Measurements from ENCODE around the gene CLEC3B.

Gene CLEC3B

GRCh38 chr3:45002139-45002660, 23.9 kb upstream of the CLEC3B start:
- no peak for TF ChIP-seq CTCF (conservative IDR thresholded peaks at IDR 0.05; ENCODE audit: low read depth, low read length)
- DNase-seq (ENCODE audit: low read depth) = no peak
- no peak overlapping the region for H3K4me3 ChIP-seq (ENCODE audit: low read depth, low read length)

- DNase-seq (ENCODE audit: low read depth) = no peak
- no peak overlapping the region for H3K4me3 ChIP-seq (ENCODE audit: low read depth, low read length)
- TF ChIP-seq CTCF (conservative IDR thresholded peaks at IDR 0.05; ENCODE audit: low read depth, low read length) = no peak
These were observed 23.4 kb upstream of the CLEC3B start for GRCh38 chr3:45002720-45003119.

- DNase-seq (ENCODE audit: low read depth) = no peak
- no peak overlapping the region for H3K4me3 ChIP-seq (ENCODE audit: low read depth, low read length)
- TF ChIP-seq CTCF (conservative IDR thresholded peaks at IDR 0.05; ENCODE audit: low read depth, low read length) = no peak
These were observed 22.7 kb upstream of the CLEC3B start for GRCh38 chr3:45003406-45003805.

GRCh38 chr3:45003859-45004258, 22.2 kb upstream of the CLEC3B start:
- no peak for TF ChIP-seq CTCF (conservative IDR thresholded peaks at IDR 0.05; ENCODE audit: low read depth, low read length)
- no peak overlapping the region for H3K4me3 ChIP-seq (ENCODE audit: low read depth, low read length)
- DNase-seq (ENCODE audit: low read depth) = no peak

DNA sequence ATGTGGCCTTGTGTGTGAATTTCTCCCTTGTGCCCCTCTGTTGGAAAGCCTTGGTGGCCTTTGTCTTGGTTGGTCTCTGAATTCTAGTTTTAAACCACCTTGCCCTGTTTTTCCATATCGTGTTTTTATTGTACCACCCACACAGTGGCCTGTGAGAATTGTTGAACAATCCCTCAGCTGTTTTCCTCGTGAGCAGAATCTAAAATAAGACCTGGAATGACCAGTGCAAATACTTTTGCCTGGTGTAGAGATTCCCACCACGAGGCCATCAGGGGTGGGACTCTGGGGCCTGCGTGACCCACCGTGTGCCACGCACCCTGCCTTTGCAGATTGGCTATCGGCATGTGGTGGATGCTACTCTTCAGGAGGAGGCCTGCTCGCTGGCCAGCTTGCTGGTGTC, 19.0 kb upstream of the CLEC3B start:
- H3K4me3 ChIP-seq (ENCODE audit: low read depth, low read length) = no peak overlapping the region
- no peak for TF ChIP-seq CTCF (conservative IDR thresholded peaks at IDR 0.05; ENCODE audit: low read depth, low read length)

GRCh38 chr3:45008117-45008516, 18.0 kb upstream of the CLEC3B start:
- DNase-seq (ENCODE audit: low read depth) = peak; percentile 75
- H3K4me3 ChIP-seq (ENCODE audit: low read depth, low read length) = no peak overlapping the region
- TF ChIP-seq CTCF (conservative IDR thresholded peaks at IDR 0.05; ENCODE audit: low read depth, low read length) = no peak

More for the DNA sequence above, 19.0 kb upstream of the CLEC3B start:
- no peak for DNase-seq (ENCODE audit: low read depth)

GRCh38 chr3:45009868-45010267, 16.2 kb upstream of the CLEC3B start:
- TF ChIP-seq CTCF (conservative IDR thresholded peaks at IDR 0.05; ENCODE audit: low read depth, low read length) = no peak
- no peak for DNase-seq (ENCODE audit: low read depth)
- no peak overlapping the region for H3K4me3 ChIP-seq (ENCODE audit: low read depth, low read length)
